Epithelial cell of esophagus (primary cell): ENCODE results near the gene SLC25A33.

Source experiments
- DNase-seq: peaks from one replicate; pipeline ENCODE4 v3.0.0; 2010; ENCODE audit warnings: low read depth
- H3K4me3 ChIP-seq: 2 replicates; pipeline ENCODE4 v1.5.1; 2011; ENCODE audit warnings: mild to moderate bottlenecking, low read length, control low read depth
- TF ChIP-seq, protein P1 (sequence below): IDR thresholded peaks from 2 replicates; pipeline ENCODE4 v1.5.1; 2011; ENCODE audit warnings: low read depth, mild to moderate bottlenecking, low read length, control low read depth, inconsistent platforms; ENCODE audit not compliant: insufficient read depth; ENCODE audit errors: missing control alignments

Gene SLC25A33, protein sequence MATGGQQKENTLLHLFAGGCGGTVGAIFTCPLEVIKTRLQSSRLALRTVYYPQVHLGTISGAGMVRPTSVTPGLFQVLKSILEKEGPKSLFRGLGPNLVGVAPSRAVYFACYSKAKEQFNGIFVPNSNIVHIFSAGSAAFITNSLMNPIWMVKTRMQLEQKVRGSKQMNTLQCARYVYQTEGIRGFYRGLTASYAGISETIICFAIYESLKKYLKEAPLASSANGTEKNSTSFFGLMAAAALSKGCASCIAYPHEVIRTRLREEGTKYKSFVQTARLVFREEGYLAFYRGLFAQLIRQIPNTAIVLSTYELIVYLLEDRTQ

DNA sequence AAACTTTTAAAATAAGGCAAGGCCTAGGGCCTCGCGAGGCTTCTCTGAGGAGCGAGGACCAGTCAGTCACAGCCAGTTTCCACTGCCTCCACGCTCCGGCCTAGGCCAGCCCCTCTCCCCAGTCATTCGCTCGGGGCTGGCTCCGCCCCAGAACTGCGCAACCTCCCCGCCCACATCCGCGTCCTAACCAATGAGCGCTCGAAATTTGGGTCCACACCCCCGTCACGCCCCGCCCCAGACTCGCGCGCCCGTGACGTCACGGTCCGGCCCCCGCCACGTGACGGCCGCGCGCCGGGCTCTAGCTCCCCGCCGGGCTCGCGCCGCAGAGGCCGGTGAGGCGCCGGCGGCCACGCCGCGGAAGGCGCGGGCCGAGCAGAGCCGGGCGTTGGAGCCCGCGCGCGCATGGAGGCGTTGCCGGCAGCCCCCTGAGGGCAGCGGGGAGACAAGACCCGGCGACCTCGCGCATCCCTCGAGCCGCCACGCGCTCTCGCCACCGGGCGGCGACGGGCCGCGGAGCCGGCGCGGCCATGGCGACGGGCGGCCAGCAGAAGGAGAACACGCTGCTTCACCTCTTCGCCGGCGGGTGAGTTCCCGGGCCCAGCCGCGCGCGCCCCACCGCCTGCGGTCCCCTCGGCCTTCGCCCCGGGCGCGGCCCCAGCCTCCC lies at the start of gene SLC25A33:
TSS of gene SLC25A33 (plus strand) at position 301 of the 664 bp plus-strand sequence. CDS start at position 528, 227 bp downstream.
- H3K4me3 ChIP-seq = peak within 1 kb of the TSS; percentile 74
- TF ChIP-seq, protein P1, sequence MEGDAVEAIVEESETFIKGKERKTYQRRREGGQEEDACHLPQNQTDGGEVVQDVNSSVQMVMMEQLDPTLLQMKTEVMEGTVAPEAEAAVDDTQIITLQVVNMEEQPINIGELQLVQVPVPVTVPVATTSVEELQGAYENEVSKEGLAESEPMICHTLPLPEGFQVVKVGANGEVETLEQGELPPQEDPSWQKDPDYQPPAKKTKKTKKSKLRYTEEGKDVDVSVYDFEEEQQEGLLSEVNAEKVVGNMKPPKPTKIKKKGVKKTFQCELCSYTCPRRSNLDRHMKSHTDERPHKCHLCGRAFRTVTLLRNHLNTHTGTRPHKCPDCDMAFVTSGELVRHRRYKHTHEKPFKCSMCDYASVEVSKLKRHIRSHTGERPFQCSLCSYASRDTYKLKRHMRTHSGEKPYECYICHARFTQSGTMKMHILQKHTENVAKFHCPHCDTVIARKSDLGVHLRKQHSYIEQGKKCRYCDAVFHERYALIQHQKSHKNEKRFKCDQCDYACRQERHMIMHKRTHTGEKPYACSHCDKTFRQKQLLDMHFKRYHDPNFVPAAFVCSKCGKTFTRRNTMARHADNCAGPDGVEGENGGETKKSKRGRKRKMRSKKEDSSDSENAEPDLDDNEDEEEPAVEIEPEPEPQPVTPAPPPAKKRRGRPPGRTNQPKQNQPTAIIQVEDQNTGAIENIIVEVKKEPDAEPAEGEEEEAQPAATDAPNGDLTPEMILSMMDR = no peak
- DNase-seq = peak; percentile 97

DNA sequence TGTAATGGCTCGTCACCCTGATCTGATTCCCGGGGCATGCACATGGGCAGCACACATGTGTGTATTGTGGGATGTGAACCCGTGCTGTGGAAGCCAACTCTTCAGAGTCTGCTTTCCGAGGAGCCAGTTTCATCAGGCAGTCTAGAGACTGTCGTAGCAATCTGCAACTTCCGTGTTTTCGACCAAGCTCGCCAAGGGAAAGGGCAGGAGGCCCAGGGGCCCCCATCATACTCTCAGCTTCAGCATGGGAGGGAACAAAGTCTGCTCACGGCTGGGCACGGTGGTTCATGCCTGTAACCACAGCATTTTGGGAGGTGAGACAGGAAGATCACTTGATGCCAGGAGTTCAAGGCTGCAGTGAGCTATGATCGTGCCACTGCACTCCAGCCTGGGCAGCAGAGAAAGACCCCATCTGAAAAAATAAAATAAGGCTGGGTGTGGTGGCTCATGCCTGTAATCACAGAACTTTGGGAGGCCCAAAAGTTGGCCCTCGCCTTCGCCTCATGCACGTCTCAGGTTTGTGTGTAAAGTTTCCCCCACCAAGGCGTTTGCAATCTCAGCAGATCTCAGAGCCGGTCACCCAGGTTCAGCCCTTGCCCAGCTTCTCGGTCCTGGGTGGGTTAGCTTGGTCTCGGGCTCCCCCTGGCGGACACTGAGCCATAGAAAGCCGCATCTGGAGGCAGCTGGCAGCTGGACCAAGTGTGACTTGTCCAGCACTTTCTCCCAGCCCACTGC lies 48.5 kb upstream of the SLC25A33 start:
- DNase-seq = peak; percentile 77
- no peak overlapping the region for H3K4me3 ChIP-seq
- TF ChIP-seq, protein P1 = peak; percentile 85

DNA sequence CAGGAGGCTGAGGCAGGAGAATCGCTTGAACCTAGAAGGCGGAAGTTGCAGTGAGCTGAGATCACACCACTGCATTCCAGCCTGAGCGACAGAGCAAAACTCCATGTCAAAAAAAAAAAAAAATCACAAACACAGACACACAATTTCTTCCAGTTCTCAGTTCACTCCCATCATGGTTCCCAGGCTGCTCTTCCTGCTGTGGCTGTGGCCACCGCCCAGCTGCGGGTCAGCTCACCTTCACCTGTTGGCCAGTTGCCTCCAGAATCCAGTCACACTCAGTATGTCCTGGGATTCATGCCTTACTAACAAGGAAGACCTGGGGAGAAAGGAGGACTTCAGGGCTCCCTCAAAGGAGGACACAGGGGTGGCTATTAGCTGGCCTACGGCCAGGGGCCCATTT lies 45.9 kb upstream of the SLC25A33 start:
- no peak for DNase-seq
- TF ChIP-seq, protein P1 = no peak

DNA sequence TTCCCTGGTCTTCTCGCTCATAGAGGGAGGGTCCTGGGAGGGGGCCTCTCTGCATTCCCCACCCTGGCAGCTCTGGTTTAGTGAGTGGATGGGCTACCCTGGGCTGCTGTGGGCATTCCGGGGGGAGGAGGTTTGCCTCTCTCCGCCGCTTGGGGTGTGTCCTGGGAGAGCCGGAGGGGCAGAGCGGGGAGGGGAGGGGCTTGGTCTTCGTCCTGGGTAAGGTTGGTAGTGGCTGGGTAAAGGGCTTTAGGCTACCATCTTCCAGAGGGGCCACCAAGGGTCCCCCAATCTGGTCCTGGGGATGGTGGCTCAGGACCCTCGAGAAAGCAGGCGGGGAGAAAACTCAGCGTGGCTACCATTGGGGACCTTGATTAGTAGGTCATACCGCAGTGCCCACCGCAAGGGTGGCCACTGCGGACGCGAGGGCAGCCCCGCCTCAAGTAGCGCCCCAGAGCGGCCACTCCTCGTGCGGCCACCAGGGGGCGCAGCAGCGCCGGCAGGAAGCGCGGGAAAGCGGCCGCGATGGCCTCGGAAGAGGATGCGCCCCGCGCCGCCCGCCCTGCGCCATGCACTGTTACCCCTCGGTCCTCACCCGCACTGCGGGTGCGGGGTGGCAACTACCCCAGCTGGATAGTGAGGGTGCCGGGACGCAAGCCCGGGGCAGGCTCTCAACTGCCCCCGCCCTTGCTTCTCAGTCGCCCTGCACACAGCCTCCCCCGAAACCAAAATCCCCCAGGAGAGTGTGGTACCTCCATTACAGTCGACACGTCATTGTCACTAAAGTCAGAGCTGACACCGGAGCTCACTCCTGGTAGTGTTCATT lies 44.1 kb upstream of the SLC25A33 start:
- DNase-seq = peak; percentile 46
- H3K4me3 ChIP-seq = no peak overlapping the region
- TF ChIP-seq, protein P1 = peak; percentile 59

More for the DNA sequence above, 45.9 kb upstream of the SLC25A33 start:
- no peak overlapping the region for H3K4me3 ChIP-seq

DNA sequence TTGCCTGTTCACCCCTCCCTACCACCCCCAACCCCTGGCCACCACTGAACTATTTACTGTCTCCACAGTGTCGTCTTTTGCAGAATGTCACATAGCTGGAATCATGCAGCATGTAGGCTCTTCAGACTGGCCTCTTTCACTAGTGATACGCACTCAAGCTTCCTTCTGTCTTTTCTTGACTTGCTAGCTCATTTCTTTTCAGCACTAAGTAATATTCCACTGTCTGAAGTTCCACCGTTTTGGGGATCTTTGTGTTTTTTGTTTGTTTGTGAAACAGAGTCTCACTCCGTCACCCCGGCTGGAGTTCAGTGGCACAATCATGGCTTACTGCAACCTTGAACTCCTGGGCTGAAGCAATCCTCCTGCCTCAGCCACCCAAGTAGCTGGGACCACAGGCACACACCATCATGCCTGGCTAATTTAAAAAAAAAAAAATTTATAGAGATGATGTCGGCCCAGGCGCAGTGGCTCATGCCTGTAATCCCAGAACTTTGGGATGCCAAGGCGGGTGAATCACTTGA lies 43.4 kb upstream of the SLC25A33 start:
- no peak overlapping the region for H3K4me3 ChIP-seq
- no peak for DNase-seq
- TF ChIP-seq, protein P1 = no peak

DNA sequence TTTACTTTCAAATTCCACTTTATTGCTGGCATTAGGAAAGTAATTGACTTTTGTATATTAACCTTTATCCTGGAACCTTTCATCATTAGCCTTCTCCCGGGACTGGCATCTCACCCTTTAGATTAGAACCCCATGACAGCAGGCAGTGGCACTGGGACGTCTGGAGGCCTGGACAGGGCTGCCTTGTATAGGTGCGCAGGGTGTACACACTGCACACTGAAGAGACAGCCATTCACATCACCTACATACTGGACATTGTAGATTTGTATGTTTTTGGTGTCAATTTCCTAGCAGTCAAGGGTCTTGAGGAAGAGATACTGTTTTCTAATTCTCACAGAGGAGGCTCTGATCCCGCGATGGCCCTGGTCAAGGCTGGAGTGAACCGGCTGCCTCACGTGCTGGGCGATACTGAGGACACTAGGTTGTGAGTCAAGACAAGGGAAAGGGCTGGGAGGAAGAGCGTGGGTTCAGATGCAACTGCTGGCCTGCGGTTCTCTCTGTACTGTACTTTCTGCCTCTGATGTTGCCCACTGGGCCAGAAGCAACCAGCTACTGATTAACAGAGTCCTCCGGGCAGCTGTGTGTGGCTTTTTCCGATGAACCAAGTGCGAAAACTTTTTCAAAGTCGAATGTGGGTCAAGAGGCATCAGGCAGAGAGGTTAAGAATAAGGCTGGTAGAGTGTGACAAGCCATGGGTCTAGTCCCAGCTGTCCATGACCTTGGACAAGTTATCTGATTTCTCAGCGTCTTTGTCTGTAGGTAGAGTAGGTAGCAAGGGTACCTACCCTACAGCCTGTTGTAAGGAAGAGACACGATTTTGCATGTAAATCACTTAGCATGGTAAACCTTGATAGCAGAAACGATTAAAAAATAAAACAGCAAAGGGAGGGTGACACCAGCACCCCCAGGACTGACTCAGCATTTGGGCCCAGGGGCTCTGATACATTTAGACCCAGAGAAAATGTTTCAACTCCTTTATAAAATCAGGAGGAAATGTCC lies 38.2 kb upstream of the SLC25A33 start:
- TF ChIP-seq, protein P1 = no peak
- no peak for DNase-seq
- H3K4me3 ChIP-seq = no peak overlapping the region
